ENCODE results near the gene KTN1.
A peak's percentile ranks its signal among the peaks of the same experiment; 100 is the strongest.

Gene KTN1

DNA sequence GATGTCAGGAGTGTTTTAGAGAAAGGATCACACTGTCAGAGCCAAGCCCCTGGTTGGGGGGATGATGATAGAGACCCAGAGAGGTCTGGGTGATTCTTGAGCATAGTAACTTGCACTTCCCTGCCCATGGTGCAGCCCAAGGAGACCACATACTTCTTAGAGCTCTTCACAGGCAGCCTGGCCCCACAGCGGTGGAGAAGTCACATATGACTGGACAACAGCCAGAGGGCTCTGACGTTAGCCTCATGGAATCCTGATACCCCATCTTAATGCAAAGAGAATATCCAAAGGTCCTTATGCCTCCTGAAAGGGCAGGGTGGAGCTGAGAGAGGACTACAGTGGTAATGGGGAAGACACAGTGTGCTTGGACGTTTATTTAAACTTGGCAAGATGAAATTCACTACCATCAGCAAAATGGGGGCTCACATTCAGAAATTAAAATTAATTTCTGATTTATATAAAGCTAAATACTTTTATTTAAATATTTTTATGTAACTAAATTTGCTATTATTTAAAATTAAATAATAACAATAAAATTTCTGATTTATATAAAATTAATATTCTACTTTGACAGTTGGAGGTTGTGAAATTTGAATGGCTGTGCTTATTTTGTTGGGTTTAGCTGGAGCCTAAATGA lies 131.3 kb downstream of the KTN1 start:
- no peak for DNase-seq (ENCODE audit: low read depth)
- no peak overlapping the region for H3K4me3 ChIP-seq (ENCODE audit: low read depth, low read length)
- TF ChIP-seq, protein P1, sequence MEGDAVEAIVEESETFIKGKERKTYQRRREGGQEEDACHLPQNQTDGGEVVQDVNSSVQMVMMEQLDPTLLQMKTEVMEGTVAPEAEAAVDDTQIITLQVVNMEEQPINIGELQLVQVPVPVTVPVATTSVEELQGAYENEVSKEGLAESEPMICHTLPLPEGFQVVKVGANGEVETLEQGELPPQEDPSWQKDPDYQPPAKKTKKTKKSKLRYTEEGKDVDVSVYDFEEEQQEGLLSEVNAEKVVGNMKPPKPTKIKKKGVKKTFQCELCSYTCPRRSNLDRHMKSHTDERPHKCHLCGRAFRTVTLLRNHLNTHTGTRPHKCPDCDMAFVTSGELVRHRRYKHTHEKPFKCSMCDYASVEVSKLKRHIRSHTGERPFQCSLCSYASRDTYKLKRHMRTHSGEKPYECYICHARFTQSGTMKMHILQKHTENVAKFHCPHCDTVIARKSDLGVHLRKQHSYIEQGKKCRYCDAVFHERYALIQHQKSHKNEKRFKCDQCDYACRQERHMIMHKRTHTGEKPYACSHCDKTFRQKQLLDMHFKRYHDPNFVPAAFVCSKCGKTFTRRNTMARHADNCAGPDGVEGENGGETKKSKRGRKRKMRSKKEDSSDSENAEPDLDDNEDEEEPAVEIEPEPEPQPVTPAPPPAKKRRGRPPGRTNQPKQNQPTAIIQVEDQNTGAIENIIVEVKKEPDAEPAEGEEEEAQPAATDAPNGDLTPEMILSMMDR (IDR thresholded peaks at IDR 0.05; ENCODE audit: insufficient read depth, low read depth, low read length, missing control alignments) = no peak

DNA sequence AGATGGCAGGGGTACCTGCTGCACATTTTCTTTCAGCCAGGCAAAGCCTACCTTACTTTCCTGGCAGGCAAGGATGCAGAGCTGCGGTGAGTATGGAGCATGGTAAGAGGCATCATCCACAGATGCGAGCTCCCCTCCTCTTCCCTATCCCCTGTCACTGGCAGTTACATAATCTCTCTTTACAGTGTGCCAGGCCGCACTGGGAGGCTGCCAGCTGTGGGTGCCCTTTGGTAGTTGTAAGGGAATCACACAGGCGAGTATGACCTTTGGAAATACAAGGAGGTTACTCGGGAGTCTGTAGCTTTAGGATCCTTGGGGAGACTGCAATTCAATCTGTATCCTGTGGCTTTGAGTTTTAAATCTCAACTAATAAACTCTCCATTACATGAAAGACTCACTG lies 132.5 kb downstream of the KTN1 start:
- no peak overlapping the region for H3K4me3 ChIP-seq (ENCODE audit: low read depth, low read length)
- TF ChIP-seq, protein P1 (IDR thresholded peaks at IDR 0.05; ENCODE audit: insufficient read depth, low read depth, low read length, missing control alignments) = no peak
- no peak for DNase-seq (ENCODE audit: low read depth)

DNA sequence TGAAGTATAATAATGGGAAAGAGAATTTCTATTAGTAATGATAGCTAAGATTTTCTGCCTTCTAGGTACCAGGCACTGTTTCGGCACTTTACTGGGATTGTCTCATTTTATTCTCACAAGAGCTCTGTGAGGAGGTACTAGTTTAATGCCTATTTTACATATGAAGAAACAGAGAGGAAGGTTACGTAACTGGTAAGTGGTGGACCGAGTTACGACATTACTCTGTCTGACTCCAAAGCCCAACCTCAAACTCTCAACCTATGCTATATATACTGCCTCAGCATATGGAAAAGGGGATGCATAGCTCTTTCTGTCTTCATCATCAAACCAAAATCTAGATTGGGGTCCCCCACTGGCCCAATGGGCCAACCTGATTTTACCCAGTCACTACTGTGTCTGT lies 133.5 kb downstream of the KTN1 start:
- H3K4me3 ChIP-seq (ENCODE audit: low read depth, low read length) = no peak overlapping the region
- DNase-seq (ENCODE audit: low read depth) = no peak
- TF ChIP-seq, protein P1 (IDR thresholded peaks at IDR 0.05; ENCODE audit: insufficient read depth, low read depth, low read length, missing control alignments) = no peak

DNA sequence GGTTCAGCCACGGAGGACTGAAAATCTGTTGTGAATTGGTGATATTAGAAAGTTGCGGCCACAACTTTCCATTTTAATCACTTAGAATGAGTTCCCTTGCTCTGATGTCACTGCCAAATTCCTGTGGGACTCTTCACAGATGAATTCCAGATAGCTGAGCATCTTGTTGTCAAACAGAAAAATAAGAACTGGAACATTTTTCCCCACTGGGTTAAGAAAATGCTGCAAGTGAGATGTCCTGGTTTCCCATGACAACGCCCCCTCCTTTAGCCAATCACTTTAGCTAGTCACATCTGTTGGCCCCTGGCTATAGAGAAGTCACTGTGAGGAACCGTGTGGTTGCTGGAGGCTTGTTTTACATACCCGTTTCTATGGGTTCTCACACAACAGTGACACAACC lies 135.9 kb downstream of the KTN1 start:
- peak; percentile 49 for DNase-seq (ENCODE audit: low read depth)
- TF ChIP-seq, protein P1 (IDR thresholded peaks at IDR 0.05; ENCODE audit: insufficient read depth, low read depth, low read length, missing control alignments) = no peak
- no peak overlapping the region for H3K4me3 ChIP-seq (ENCODE audit: low read depth, low read length)

DNA sequence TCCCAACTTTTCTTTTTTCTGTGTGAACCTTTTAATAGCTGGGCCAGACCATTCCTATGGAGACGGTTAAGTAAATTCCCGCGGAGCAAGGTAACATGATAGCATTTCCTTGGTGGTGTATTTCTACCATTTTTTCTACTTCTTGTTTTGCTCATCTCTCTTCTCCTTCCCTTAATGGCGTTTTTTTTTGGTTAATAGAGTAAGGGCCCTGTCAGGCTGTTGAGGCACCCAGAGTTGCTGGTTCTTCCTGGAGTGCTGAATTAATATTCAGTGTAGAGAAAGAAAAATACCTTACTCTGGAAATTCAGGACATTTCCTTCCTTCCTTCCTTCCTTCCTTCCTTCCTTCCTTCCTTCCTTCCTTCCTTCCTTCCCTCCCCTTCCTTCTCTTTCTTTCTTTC lies 137.6 kb downstream of the KTN1 start:
- H3K4me3 ChIP-seq (ENCODE audit: low read depth, low read length) = no peak overlapping the region
- TF ChIP-seq, protein P1 (IDR thresholded peaks at IDR 0.05; ENCODE audit: insufficient read depth, low read depth, low read length, missing control alignments) = no peak
- no peak for DNase-seq (ENCODE audit: low read depth)

DNA sequence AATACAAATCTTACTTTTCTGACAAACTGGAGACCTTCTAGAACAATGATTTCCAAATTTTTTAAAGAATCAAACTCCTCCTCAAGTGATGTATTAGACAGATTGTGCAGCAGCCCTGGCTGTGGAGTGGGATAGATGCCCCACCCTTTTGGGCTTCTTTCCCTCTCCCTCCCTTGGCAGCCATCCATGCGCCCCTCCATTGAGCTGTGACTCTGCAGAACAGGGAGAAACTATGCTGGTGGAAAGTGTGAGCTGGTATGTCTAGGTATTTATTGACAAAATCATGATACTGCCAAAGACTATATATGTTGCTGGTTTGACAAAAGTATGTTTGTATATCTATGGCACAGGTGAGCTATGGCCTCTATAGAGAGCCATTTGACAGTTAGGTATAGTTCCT lies 138.5 kb downstream of the KTN1 start:
- no peak overlapping the region for H3K4me3 ChIP-seq (ENCODE audit: low read depth, low read length)
- TF ChIP-seq, protein P1 (IDR thresholded peaks at IDR 0.05; ENCODE audit: insufficient read depth, low read depth, low read length, missing control alignments) = no peak
- DNase-seq (ENCODE audit: low read depth) = no peak

DNA sequence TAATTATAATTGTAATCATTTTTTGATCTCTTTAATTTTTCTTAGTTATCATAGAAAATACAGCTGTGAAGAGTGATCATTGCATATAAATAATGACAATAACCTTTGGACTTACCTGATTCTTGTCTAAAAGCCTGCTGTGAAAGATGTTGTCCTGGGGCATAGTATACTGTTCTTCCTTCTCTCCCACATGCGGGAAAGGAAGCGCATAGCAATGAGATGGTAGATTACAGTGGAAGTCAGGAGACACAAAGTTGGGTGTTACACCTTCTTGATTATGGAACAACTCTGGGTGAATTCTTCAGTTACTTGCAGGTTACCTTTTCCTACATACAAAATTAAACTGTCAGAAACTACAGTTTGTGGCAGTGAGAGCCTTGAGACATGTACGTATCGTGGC lies 140.8 kb downstream of the KTN1 start:
- TF ChIP-seq, protein P1 (IDR thresholded peaks at IDR 0.05; ENCODE audit: insufficient read depth, low read depth, low read length, missing control alignments) = no peak
- no peak for DNase-seq (ENCODE audit: low read depth)
- H3K4me3 ChIP-seq (ENCODE audit: low read depth, low read length) = no peak overlapping the region

Measured in GM12865 (cell line).